ENCODE results near the gene SDK1. TPM values are rescaled to one million over a fixed set of nuclear protein-coding genes. Genes with fewer than 3 reads are reported as not detected.

SDK1 gene
- total RNA-seq, 2 experiments from 2014 or later, result 0.25 to 0.78 TPM

- no peak overlapping the region for H3K4me3 Mint-ChIP-seq
- no peaks in the 10 kb centered on the region for H3K36me3 Mint-ChIP-seq (ENCODE audit: low read depth)
- no peaks in the 10 kb centered on the region for H3K27me3 Mint-ChIP-seq
- no peaks in the 10 kb centered on the region for H3K4me1 Mint-ChIP-seq (ENCODE audit: low read depth)
- no peak for TF ChIP-seq CTCF (IDR thresholded peaks at IDR 0.05)
- CTCF ChIA-PET, result no interaction called here
- no peak overlapping the region for H3K27ac Mint-ChIP-seq
- no peak for ATAC-seq
- intact Hi-C loops (cut with micrococcal nuclease), result no loop called here
- POLR2A ChIA-PET, result no interaction called here
- no peak for DNase-seq
- peaks cover 4% of the 10 kb centered on the region for H3K9me3 Mint-ChIP-seq
Observed at GRCh38 chr7:4024133-4024532, 723.1 kb downstream of the SDK1 start.

GRCh38 chr7:4024806-4025205 is 723.8 kb downstream of the SDK1 start:
- no peak overlapping the region for H3K27ac Mint-ChIP-seq
- H3K4me1 Mint-ChIP-seq (ENCODE audit: low read depth), result no peaks in the 10 kb centered on the region
- H3K4me3 Mint-ChIP-seq, result no peak overlapping the region
- CTCF ChIA-PET, result no interaction called here
- H3K36me3 Mint-ChIP-seq (ENCODE audit: low read depth), result no peaks in the 10 kb centered on the region
- no peak for DNase-seq
- POLR2A ChIA-PET, result no interaction called here
- peaks cover 4% of the 10 kb centered on the region for H3K9me3 Mint-ChIP-seq
- TF ChIP-seq CTCF (IDR thresholded peaks at IDR 0.05), result no peak
- intact Hi-C loops (cut with micrococcal nuclease), result no loop called here
- ATAC-seq, result no peak
- no peaks in the 10 kb centered on the region for H3K27me3 Mint-ChIP-seq

DNA sequence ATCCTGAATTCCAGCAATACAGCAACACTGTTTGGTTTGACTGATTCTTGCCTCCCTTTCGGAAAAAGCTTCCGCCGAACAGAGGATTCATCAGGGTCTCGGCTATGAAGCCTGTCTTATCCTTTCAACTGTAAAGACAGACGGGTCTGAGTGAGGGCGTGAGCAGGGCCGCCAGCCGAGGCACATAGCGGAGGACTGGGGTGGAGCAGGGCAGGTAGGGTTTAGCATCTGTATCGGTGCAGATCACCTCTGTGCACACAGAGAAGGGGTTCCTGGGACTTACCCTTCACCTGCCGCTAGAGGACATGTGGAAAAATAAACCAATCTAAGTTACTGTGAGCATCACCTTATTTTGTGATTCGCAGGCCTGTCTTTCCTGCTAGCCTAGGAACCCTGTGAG is 724.2 kb downstream of the SDK1 start:
- Mint-ChIP-seq H3K4me3 (no peak overlapping the region), H3K4me1 (ENCODE audit: low read depth) (no peaks in the 10 kb centered on the region), H3K9me3 (peaks cover 4% of the 10 kb centered on the region), H3K36me3 (ENCODE audit: low read depth) (no peaks in the 10 kb centered on the region), H3K27me3 (peaks cover 2% of the 10 kb centered on the region), H3K27ac (no peak overlapping the region)
- no peak for TF ChIP-seq CTCF (IDR thresholded peaks at IDR 0.05)
- intact Hi-C loops (cut with micrococcal nuclease), result no loop called here
- CTCF ChIA-PET, result no interaction called here
- DNase-seq (no peak), ATAC-seq (no peak)
- POLR2A ChIA-PET, result no interaction called here

- Mint-ChIP-seq H3K9me3 (peaks cover 3% of the 10 kb centered on the region), H3K36me3 (ENCODE audit: low read depth) (no peaks in the 10 kb centered on the region), H3K27ac (no peak overlapping the region), H3K4me1 (ENCODE audit: low read depth) (no peaks in the 10 kb centered on the region), H3K27me3 (peaks cover 3% of the 10 kb centered on the region), H3K4me3 (no peak overlapping the region)
- POLR2A ChIA-PET, result interaction anchor here (1.0 kb wide), 1 partner anchor 9 kb away, joined by 5 read pairs; no protein-coding TSS in a partner anchor
- no peak for ATAC-seq
- CTCF ChIA-PET, result no interaction called here
- no peak for TF ChIP-seq CTCF (IDR thresholded peaks at IDR 0.05)
- intact Hi-C loops (cut with micrococcal nuclease), result no loop called here
- DNase-seq, result no peak
Observed at GRCh38 chr7:4025694-4026615, 724.9 kb downstream of the SDK1 start.

DNA sequence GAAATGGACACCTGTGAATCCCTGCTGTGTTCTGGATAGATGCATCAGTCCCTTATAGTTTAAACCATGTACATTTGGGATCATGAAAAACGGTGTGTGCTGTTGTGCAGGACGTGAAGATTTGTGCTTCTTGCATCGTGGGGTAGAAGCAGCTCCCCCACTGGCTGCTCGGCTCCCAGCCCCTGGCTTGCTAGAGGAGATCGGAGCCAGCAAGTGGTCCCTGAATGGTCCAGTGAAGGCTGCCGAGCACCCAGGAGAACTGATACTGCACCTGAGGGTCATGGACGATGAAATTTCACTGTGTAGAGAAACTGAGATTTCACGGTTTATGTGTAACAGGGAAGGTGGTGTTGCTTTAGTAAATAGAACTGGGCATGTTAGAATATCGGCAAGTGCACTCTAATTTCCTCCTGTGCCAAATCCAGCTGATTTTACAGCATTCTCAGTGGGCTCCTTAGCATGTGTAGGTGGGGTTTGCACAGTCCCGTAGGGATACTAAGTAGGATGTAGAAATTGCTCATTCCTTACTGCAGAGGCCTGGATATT is 726.0 kb downstream of the SDK1 start:
- Mint-ChIP-seq H3K27ac (no peak overlapping the region), H3K36me3 (ENCODE audit: low read depth) (no peaks in the 10 kb centered on the region), H3K4me3 (no peak overlapping the region), H3K9me3 (no peaks in the 10 kb centered on the region), H3K4me1 (ENCODE audit: low read depth) (no peaks in the 10 kb centered on the region), H3K27me3 (peaks cover 3% of the 10 kb centered on the region)
- POLR2A ChIA-PET, result interaction anchor here (1.0 kb wide), 1 partner anchor 10 kb away, joined by 5 read pairs; no protein-coding TSS in a partner anchor
- CTCF ChIA-PET, result no interaction called here
- no peak for DNase-seq
- ATAC-seq, result no peak
- no peak for TF ChIP-seq CTCF (IDR thresholded peaks at IDR 0.05)
- intact Hi-C loops (cut with micrococcal nuclease), result no loop called here

Measured in activated CD8-positive, alpha-beta T cell treated with anti-CD3 and anti-CD28 coated beads for 36 hours (primary cell).